CD4-positive, CD25-positive, alpha-beta regulatory T cell (primary cell): Measurements from ENCODE around the gene EIF6. TPM values are rescaled to one million over a fixed set of nuclear protein-coding genes. Genes with fewer than 3 reads are reported as not detected.
A peak's percentile ranks its signal among the peaks of the same experiment; 100 is the strongest.
"Not testable (repeated sequence)": the region's sequence is repeated elsewhere in the genome, so short reads cannot be mapped to it uniquely, and the experiment has no call there.

Source experiments
- ATAC-seq, 2 donors: fragments of 150-1000 bp; cut with Tn5 transposase; one replicate each; pipeline ENCODE4 v1.10.0; 2021; ENCODE audit warnings: low read depth in 2 of 2, moderate number of reproducible peaks in 2 of 2, moderate library complexity in 1 of 2
- DNase-seq, 3 donors: peaks; one replicate each; pipeline versions ENCODE4 v3.0.0 to v3.0.0-alpha.2; 2012 to 2022; ENCODE audit warnings: mixed read lengths in 1 of 3
- H3K27ac ChIP-seq: one replicate; pipeline ENCODE4 v1.7.0; 2013; ENCODE audit warnings: mild to moderate bottlenecking, low read length; ENCODE audit not compliant: insufficient read depth, poor library complexity, severe bottlenecking
- H3K27me3 ChIP-seq: one replicate; pipeline ENCODE4 v1.7.0; 2013; ENCODE audit warnings: low read length; ENCODE audit not compliant: control insufficient read depth, insufficient read depth
- H3K36me3 ChIP-seq: one replicate; pipeline ENCODE4 v1.7.0; 2013; ENCODE audit warnings: mild to moderate bottlenecking, low read length, moderate library complexity; ENCODE audit not compliant: control insufficient read depth, insufficient read depth
- H3K4me1 ChIP-seq: 2 replicates; pipeline ENCODE4 v1.7.0; 2013; ENCODE audit warnings: mild to moderate bottlenecking, low read length; ENCODE audit not compliant: insufficient read depth, control insufficient read depth, poor library complexity, severe bottlenecking
- H3K4me3 ChIP-seq: one replicate; pipeline ENCODE4 v1.7.0; 2013; ENCODE audit warnings: low read depth, mild to moderate bottlenecking, low read length, moderate library complexity
- H3K9me3 ChIP-seq, 2 experiments: 1 replicate in 1 of 2; 2 replicates in 1 of 2; pipeline ENCODE4 v1.7.0; 2013; ENCODE audit warnings: low read length in 2 of 2, mild to moderate bottlenecking in 1 of 2, moderate library complexity in 1 of 2; ENCODE audit not compliant: control insufficient read depth in 2 of 2
- H3K27ac Mint-ChIP-seq, 3 donors: one replicate each; pipeline ENCODE4 v1.8.0; 2020 to 2022; ENCODE audit warnings: mild to moderate bottlenecking in 3 of 3, mixed read lengths in 3 of 3, moderate library complexity in 2 of 3
- H3K27me3 Mint-ChIP-seq: one replicate; pipeline ENCODE4 v1.8.0; 2022; ENCODE audit warnings: mild to moderate bottlenecking, mixed read lengths
- H3K36me3 Mint-ChIP-seq: one replicate; pipeline ENCODE4 v1.8.0; 2020; ENCODE audit warnings: mixed read lengths
- H3K4me1 Mint-ChIP-seq, 4 donors: one replicate each; pipeline ENCODE4 v1.8.0; 2020 to 2022; ENCODE audit warnings: mixed read lengths in 4 of 4, mild to moderate bottlenecking in 1 of 4
- H3K4me3 Mint-ChIP-seq, 4 donors: one replicate each; pipeline ENCODE4 v1.8.0; 2020 to 2022; ENCODE audit warnings: mild to moderate bottlenecking in 4 of 4, mixed read lengths in 4 of 4, moderate library complexity in 3 of 4
- H3K9me3 Mint-ChIP-seq, 7 donors: one replicate each; pipeline ENCODE4 v1.8.0; 2020 to 2022; ENCODE audit warnings: mixed read lengths in 7 of 7, mild to moderate bottlenecking in 3 of 7, moderate library complexity in 2 of 7
- polyA plus RNA-seq, 4 donors: library from polyadenylated mRNA; unstranded; fragments of 300-500 nt; fragmentation: Illumina TruSeq; gene quantifications; one replicate each; pipeline ENCODE4 v1.2.3, GENCODE V29; 2021
- total RNA-seq: library from RNA; stranded (reverse); gene quantifications from one replicate; pipeline ENCODE4 v1.2.3, GENCODE V29; 2022

Gene EIF6
- total and polyA plus RNA-seq, 5 donors from 2014 or later, result 52.2 to 203 (median 180) TPM

DNA sequence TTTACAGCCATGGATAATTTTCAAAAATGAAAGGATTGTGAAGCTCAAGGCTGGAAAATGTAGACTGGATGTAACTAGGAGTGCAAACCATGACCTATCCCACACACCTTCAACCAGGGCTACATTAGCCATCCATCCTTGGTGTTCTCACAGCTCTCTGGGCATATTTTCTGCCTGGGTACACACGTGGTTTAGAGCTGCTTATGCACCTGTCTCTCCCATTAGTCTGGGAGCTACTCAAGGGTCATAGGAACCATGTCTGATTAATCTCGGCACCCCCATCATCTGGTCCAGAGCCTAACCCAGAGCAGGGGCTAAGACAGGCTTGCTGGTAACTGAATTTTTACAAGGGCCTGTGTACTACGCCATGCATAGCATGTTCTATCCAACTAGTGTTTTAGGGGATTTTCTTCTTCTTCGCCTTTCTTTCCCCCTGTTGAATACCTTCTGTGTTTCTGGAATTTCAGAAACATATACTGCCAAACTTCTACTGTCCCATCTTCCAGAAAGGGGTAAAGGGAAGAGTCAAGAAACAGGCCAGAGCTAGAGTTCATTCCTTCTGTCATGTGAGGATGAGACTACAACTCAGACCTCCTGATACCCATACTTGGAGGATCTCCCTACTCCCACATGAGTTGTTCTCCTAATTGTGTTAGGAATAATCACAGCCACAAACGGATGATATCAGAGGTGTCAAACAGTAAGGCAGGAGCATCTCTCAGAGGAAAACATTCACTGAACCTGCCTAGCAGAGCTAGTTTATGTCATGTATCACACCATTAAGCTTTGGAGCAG lies 33.0 kb upstream of the EIF6 start:
- no peak overlapping the region for H3K4me3 Mint-ChIP-seq
- H3K4me1 Mint-ChIP-seq, result peaks cover 3 to 13% (median 10%) of the 10 kb centered on the region in 4 donors
- Histone ChIP-seq H3K9me3 (no peaks in the 10 kb centered on the region), H3K36me3 (peaks cover 6% of the 10 kb centered on the region), H3K4me3 (no peak overlapping the region), H3K27me3 (no peaks in the 10 kb centered on the region), H3K4me1 (no peaks in the 10 kb centered on the region), H3K27ac (no peak overlapping the region)
- no peak overlapping the region for H3K27ac Mint-ChIP-seq
- no peaks in the 10 kb centered on the region for H3K27me3 Mint-ChIP-seq
- H3K36me3 Mint-ChIP-seq, result peaks cover 5% of the 10 kb centered on the region
- DNase-seq (no peak), ATAC-seq (no peak)
- no peaks in the 10 kb centered on the region for H3K9me3 Mint-ChIP-seq

GRCh38 chr20:35316086-35316485 lies 31.5 kb upstream of the EIF6 start:
- H3K36me3 ChIP-seq, result peaks cover 6% of the 10 kb centered on the region
- no peak overlapping the region for H3K27ac ChIP-seq
- Mint-ChIP-seq H3K27me3 (no peaks in the 10 kb centered on the region), H3K4me3 (no peak overlapping the region), H3K9me3 (no peaks in the 10 kb centered on the region), H3K36me3 (peaks cover 5% of the 10 kb centered on the region), H3K4me1 (peaks cover 5 to 20% (median 17%) of the 10 kb centered on the region in 4 donors), H3K27ac (peak overlapping the region in 2 of 3 donors; percentile 57 to 63)
- H3K27me3 ChIP-seq, result no peaks in the 10 kb centered on the region
- H3K4me3 ChIP-seq, result no peak overlapping the region
- DNase-seq, result no peak
- H3K9me3 ChIP-seq, result no peaks in the 10 kb centered on the region
- no peak for ATAC-seq
- no peaks in the 10 kb centered on the region for H3K4me1 ChIP-seq

- not testable (repeated sequence) for H3K9me3 Mint-ChIP-seq
- H3K4me1 Mint-ChIP-seq, result peaks cover 5 to 20% (median 18%) of the 10 kb centered on the region in 4 donors
- H3K27ac Mint-ChIP-seq, result peak overlapping the region in 2 of 3 donors; percentile 57 to 63
Observed at GRCh38 chr20:35315632-35316020, 31.1 kb upstream of the EIF6 start.

GRCh38 chr20:35314816-35315631 lies 30.5 kb upstream of the EIF6 start:
- no peak for ATAC-seq

More at GRCh38 chr20:35315632-35316020, 31.1 kb upstream of the EIF6 start:
- not testable (repeated sequence) for H3K4me1 ChIP-seq, H3K27me3 ChIP-seq, H3K4me3 Mint-ChIP-seq, H3K4me3 ChIP-seq, DNase-seq, H3K9me3 ChIP-seq, ATAC-seq, H3K27me3 Mint-ChIP-seq, H3K27ac ChIP-seq, H3K36me3 Mint-ChIP-seq, H3K36me3 ChIP-seq

GRCh38 chr20:35312318-35312717 lies 27.7 kb upstream of the EIF6 start:
- ATAC-seq (no peak), DNase-seq (no peak)
- Mint-ChIP-seq H3K4me1 (peaks cover 5 to 20% (median 13%) of the 10 kb centered on the region in 4 donors), H3K9me3 (no peaks in the 10 kb centered on the region), H3K27me3 (no peaks in the 10 kb centered on the region), H3K36me3 (peaks cover 9% of the 10 kb centered on the region), H3K27ac (peak overlapping the region in 2 of 3 donors; percentile 28 to 50), H3K4me3 (no peak overlapping the region)
- Histone ChIP-seq H3K4me1 (no peaks in the 10 kb centered on the region), H3K27me3 (no peaks in the 10 kb centered on the region), H3K27ac (no peak overlapping the region), H3K4me3 (no peak overlapping the region), H3K36me3 (peaks cover 2% of the 10 kb centered on the region), H3K9me3 (no peaks in the 10 kb centered on the region)

More at GRCh38 chr20:35314816-35315631, 30.5 kb upstream of the EIF6 start:
- Histone ChIP-seq H3K4me3 (no peak overlapping the region), H3K4me1 (no peaks in the 10 kb centered on the region), H3K36me3 (peaks cover 2% of the 10 kb centered on the region), H3K9me3 (no peaks in the 10 kb centered on the region), H3K27ac (no peak overlapping the region), H3K27me3 (no peaks in the 10 kb centered on the region)
- H3K9me3 Mint-ChIP-seq, result no peaks in the 10 kb centered on the region
- peak overlapping the region in 2 of 3 donors; percentile 14 to 43 for H3K27ac Mint-ChIP-seq
- H3K36me3 Mint-ChIP-seq, result peaks cover 7% of the 10 kb centered on the region
- H3K27me3 Mint-ChIP-seq, result no peaks in the 10 kb centered on the region
- peaks cover 5 to 20% (median 18%) of the 10 kb centered on the region in 4 donors for H3K4me1 Mint-ChIP-seq
- H3K4me3 Mint-ChIP-seq, result no peak overlapping the region
- DNase-seq, result no peak

- Mint-ChIP-seq H3K4me3 (no peak overlapping the region), H3K4me1 (peaks cover 5 to 20% (median 14%) of the 10 kb centered on the region in 4 donors), H3K27ac (no peak overlapping the region)
Observed at GRCh38 chr20:35311822-35312221, 27.2 kb upstream of the EIF6 start.

GRCh38 chr20:35311409-35311808 lies 26.8 kb upstream of the EIF6 start:
- peaks cover 2% of the 10 kb centered on the region for H3K36me3 ChIP-seq
- peaks cover 9% of the 10 kb centered on the region for H3K36me3 Mint-ChIP-seq
- DNase-seq, result peak in 1 of 3 donors; percentile 77

More at GRCh38 chr20:35311822-35312221, 27.2 kb upstream of the EIF6 start:
- Histone ChIP-seq H3K27ac (no peak overlapping the region), H3K4me3 (no peak overlapping the region), H3K9me3 (no peaks in the 10 kb centered on the region), H3K36me3 (peaks cover 2% of the 10 kb centered on the region), H3K4me1 (no peaks in the 10 kb centered on the region), H3K27me3 (no peaks in the 10 kb centered on the region)
- ATAC-seq (no peak), DNase-seq (no peak)
- H3K36me3 Mint-ChIP-seq, result peaks cover 9% of the 10 kb centered on the region
- no peaks in the 10 kb centered on the region for H3K27me3 Mint-ChIP-seq
- no peaks in the 10 kb centered on the region for H3K9me3 Mint-ChIP-seq

More at GRCh38 chr20:35311409-35311808, 26.8 kb upstream of the EIF6 start:
- peaks cover 5 to 20% (median 14%) of the 10 kb centered on the region in 4 donors for H3K4me1 Mint-ChIP-seq
- no peak overlapping the region for H3K27ac Mint-ChIP-seq
- Histone ChIP-seq H3K27me3 (no peaks in the 10 kb centered on the region), H3K27ac (no peak overlapping the region), H3K4me1 (no peaks in the 10 kb centered on the region), H3K9me3 (no peaks in the 10 kb centered on the region), H3K4me3 (no peak overlapping the region)
- H3K9me3 Mint-ChIP-seq, result no peaks in the 10 kb centered on the region
- no peak for ATAC-seq
- H3K4me3 Mint-ChIP-seq, result no peak overlapping the region
- H3K27me3 Mint-ChIP-seq, result no peaks in the 10 kb centered on the region
